Panc1 (cell line): ENCODE measurements around the gene SPTBN4. TPM values are rescaled to one million over a fixed set of nuclear protein-coding genes. Genes with fewer than 3 reads are reported as not detected.

Experiments
- ATAC-seq: fragments of 200-7000 bp; cut with Tn5 transposase; 2 replicates; pipeline ENCODE4 v1.9.1; 2020; ENCODE audit warnings: mild to moderate bottlenecking, moderate library complexity
- BruUV-seq: library from RNA; stranded (reverse); fragments of 400-500 nt; replicated peaks from 2 replicates; lab custom pipeline; 2021; lab: Mats Ljungman, UMichigan
- CTCF ChIA-PET: fragments of 300-600 bp; sonication (Branson Sonifier 250); formaldehyde crosslinking; loops from one replicate; lab custom pipeline; 2022; ENCODE audit warnings: antibody characterized with exemption; lab: Charles Lee
- POLR2A ChIA-PET: fragments of 300-600 bp; sonication (Branson Sonifier 250); formaldehyde crosslinking; loops from one replicate; lab custom pipeline; 2022; ENCODE audit warnings: antibody characterized with exemption; lab: Charles Lee
- DNase-seq: peaks from one replicate; pipeline ENCODE4 v3.0.0-alpha.2; 2010; ENCODE audit warnings: low read depth, low spot score
- H3K27ac ChIP-seq: 2 replicates; pipeline ENCODE4 v1.5.1; 2011; ENCODE audit warnings: mild to moderate bottlenecking, low read length, inconsistent platforms
- H3K27me3 ChIP-seq: fragments of 200-500 bp; sonication (Bioruptor generic); 2 replicates; pipeline ENCODE4 v1.6.0; 2014; ENCODE audit warnings: low read length, inconsistent platforms; ENCODE audit not compliant: control insufficient read depth, insufficient read depth
- H3K36me3 ChIP-seq: fragments of 200-500 bp; sonication (Bioruptor generic); 2 replicates; pipeline ENCODE4 v1.5.1; 2014; ENCODE audit warnings: inconsistent platforms, mild to moderate bottlenecking, low read length, moderate library complexity; ENCODE audit not compliant: control insufficient read depth, insufficient read depth
- H3K4me1 ChIP-seq: 2 replicates; pipeline ENCODE4 v1.5.1; 2011; ENCODE audit warnings: inconsistent platforms, mild to moderate bottlenecking, low read length, moderate library complexity; ENCODE audit not compliant: control insufficient read depth, insufficient read depth
- H3K4me3 ChIP-seq, 2 experiments: 2 replicates each; pipeline ENCODE4 v1.5.1; 2011 to 2012; ENCODE audit warnings: low read depth in 2 of 2, low read length in 2 of 2, mild to moderate bottlenecking in 2 of 2, inconsistent platforms in 1 of 2, moderate library complexity in 1 of 2
- H3K9me3 ChIP-seq: fragments of 200-500 bp; sonication (Bioruptor generic); 2 replicates; pipeline ENCODE4 v1.5.1; 2014; ENCODE audit warnings: low read depth, mild to moderate bottlenecking, inconsistent platforms, low read length, moderate library complexity; ENCODE audit not compliant: control insufficient read depth, insufficient read depth
- CTCF ChIP-seq: fragments of 450-650 bp; IDR thresholded peaks from 2 replicates; pipeline ENCODE4 v1.5.1; 2017; ENCODE audit warnings: mild to moderate bottlenecking
- POLR2AphosphoS5 ChIP-seq: IDR thresholded peaks from 2 replicates; pipeline ENCODE4 v1.6.1; 2012; ENCODE audit warnings: mild to moderate bottlenecking, low read depth, low read length, moderate library complexity
- REST ChIP-seq, 2 experiments: IDR thresholded peaks; 2 replicates each; pipeline ENCODE4 v1.6.1; 2011 to 2012; ENCODE audit warnings: low read depth in 2 of 2, control low read depth in 1 of 2, low read length in 1 of 2, mild to moderate bottlenecking in 1 of 2, moderate library complexity in 1 of 2; ENCODE audit not compliant: insufficient read depth in 1 of 2
- SIN3A ChIP-seq: IDR thresholded peaks from 2 replicates; pipeline ENCODE4 v1.6.1; 2012; ENCODE audit warnings: low read depth, mild to moderate bottlenecking, low read length, moderate library complexity, borderline replicate concordance; ENCODE audit not compliant: insufficient read depth
- TCF7L2 ChIP-seq: IDR thresholded peaks from 2 replicates; pipeline ENCODE4 v1.6.1; 2011; ENCODE audit warnings: mild to moderate bottlenecking, low read depth, low read length, inconsistent platforms
- in situ Hi-C: cut with HindIII; loops from 2 replicates; pipeline ENCODE4 v1.10.0; 2016; ENCODE audit warnings: low sequenced_read_pairs, low pct_unique_long_range_greater_than_20kb
- intact Hi-C: fragments of 100-400 bp; cut with micrococcal nuclease; formaldehyde crosslinking; loops from one replicate; pipeline ENCODE4 v1.10.0; 2022; ENCODE audit not compliant: unreplicated experiment
- total RNA-seq: library from RNA; stranded (reverse); gene quantifications from one replicate; pipeline ENCODE4 v1.2.1, GENCODE V29; 2021; ENCODE audit not compliant: unreplicated experiment

SPTBN4 gene
- total RNA-seq, 1 experiment from 2014 or later: 1.2 TPM

GRCh38 chr19:40422748-40423566 is 43.8 kb upstream of the SPTBN4 start:
- intact Hi-C loops: no loop called here
- Histone ChIP-seq H3K4me1 (peaks cover 24% of the 10 kb centered on the region), H3K27ac (peak overlapping the region; percentile 92), H3K36me3 (peaks cover 4% of the 10 kb centered on the region; the same call in 1 of the 2 replicates), H3K27me3 (no peaks in the 10 kb centered on the region), H3K4me3 (peak overlapping the region in 1 of 2 experiments; percentile 64; a peak in 2 of 4 replicates), H3K9me3 (no peaks in the 10 kb centered on the region)
- in situ Hi-C loops: no loop called here
- no TSS peak for BruUV-seq
- ChIA-PET POLR2A (no interaction called here), CTCF (interaction anchor here (0.5 to 1.9 kb wide), 2 partner anchors 41 to 118 kb away, joined by 3 to 5 read pairs; no protein-coding TSS in a partner anchor)
- no peak for ATAC-seq
- TF ChIP-seq POLR2AphosphoS5 (no peak), SIN3A (no peak), CTCF (no peak), TCF7L2 (no peak), REST (IDR thresholded peaks at IDR 0.05; ENCODE audit: insufficient read depth in 1 of 2, low read depth in 2 of 2, low read length in 1 of 2) (no peak)
- DNase-seq: no peak

GRCh38 chr19:40423938-40424337 is 42.9 kb upstream of the SPTBN4 start:
- TF ChIP-seq REST (IDR thresholded peaks at IDR 0.05; ENCODE audit: insufficient read depth in 1 of 2, low read depth in 2 of 2, low read length in 1 of 2) (no peak), TCF7L2 (no peak)
- ChIA-PET POLR2A (no interaction called here), CTCF (interaction anchor here (1.9 kb wide), 1 partner anchor 40 kb away, joined by 5 read pairs; no protein-coding TSS in a partner anchor)
- H3K27ac ChIP-seq: peak overlapping the region; percentile 92
- no peaks in the 10 kb centered on the region for H3K9me3 ChIP-seq
- peaks cover 24% of the 10 kb centered on the region for H3K4me1 ChIP-seq
- H3K27me3 ChIP-seq: no peaks in the 10 kb centered on the region
- intact Hi-C loops (no loop called here), in situ Hi-C loops (no loop called here)
- H3K36me3 ChIP-seq: peaks cover 4% of the 10 kb centered on the region; the same call in 1 of the 2 replicates
- H3K4me3 ChIP-seq: peak overlapping the region; percentile 85 to 93
- ATAC-seq (no peak), DNase-seq (no peak)
- BruUV-seq: no TSS peak
